Measurements from ENCODE around the gene SLC9A8. TPM values are rescaled to one million over a fixed set of nuclear protein-coding genes. Genes with fewer than 3 reads are reported as not detected.

The SLC9A8 gene
- total and polyA plus RNA-seq, 7 experiments from 2014 or later, result 6.2 to 42.5 (median 23.6) TPM

- Histone ChIP-seq H3K9me3 (ENCODE audit: control insufficient read depth in 2 of 3, low read length in 3 of 3) (no peaks in the 10 kb centered on the region), H3K4me3 (ENCODE audit: low read length) (no peak overlapping the region), H3K4me1 (ENCODE audit: control insufficient read depth in 2 of 2, insufficient read depth in 2 of 2, low read length in 2 of 2) (no peaks in the 10 kb centered on the region), H3K27me3 (ENCODE audit: control insufficient read depth in 2 of 2, insufficient read depth in 2 of 2, low read length in 2 of 2) (no peaks in the 10 kb centered on the region), H3K27ac (ENCODE audit: low read depth, low read length) (no peak overlapping the region), H3K36me3 (ENCODE audit: control insufficient read depth in 2 of 3, insufficient read depth in 3 of 3, low read length in 3 of 3) (peaks cover 0 to 55% (median 2%) of the 10 kb centered on the region in 3 experiments)
- H3K4me1 Mint-ChIP-seq, result peaks cover 0 to 6% (median 3%) of the 10 kb centered on the region in 7 donors
- intact Hi-C loops (cut with micrococcal nuclease), result no loop called here
- DNase-seq (no peak), ATAC-seq (no peak)
- H3K36me3 Mint-ChIP-seq, result peaks cover 10 to 39% (median 11%) of the 10 kb centered on the region in 5 donors
- H3K27me3 Mint-ChIP-seq, result no peaks in the 10 kb centered on the region
- ChIA-PET POLR2A (interaction anchor here (0.8 kb wide), 1 partner anchor 9 kb away, joined by 3 read pairs; no protein-coding TSS in a partner anchor), CTCF (no interaction called here)
- no peak overlapping the region for H3K27ac Mint-ChIP-seq
- no peaks in the 10 kb centered on the region for H3K9me3 Mint-ChIP-seq
- H3K4me3 Mint-ChIP-seq, result no peak overlapping the region
Observed at GRCh38 chr20:49904440-49905214, 92.0 kb downstream of the SLC9A8 start.

- Mint-ChIP-seq H3K9me3 (no peaks in the 10 kb centered on the region), H3K36me3 (peaks cover 10 to 39% (median 11%) of the 10 kb centered on the region in 5 donors), H3K27ac (no peak overlapping the region), H3K4me3 (no peak overlapping the region), H3K4me1 (peaks cover 0 to 8% (median 3%) of the 10 kb centered on the region in 7 donors), H3K27me3 (no peaks in the 10 kb centered on the region)
- H3K9me3 ChIP-seq (ENCODE audit: control insufficient read depth in 2 of 3, low read length in 3 of 3), result no peaks in the 10 kb centered on the region
- ChIA-PET CTCF (no interaction called here), POLR2A (no interaction called here)
- H3K4me3 ChIP-seq (ENCODE audit: low read length), result no peak overlapping the region
- no peak for DNase-seq
- H3K27ac ChIP-seq (ENCODE audit: low read depth, low read length), result no peak overlapping the region
- no peaks in the 10 kb centered on the region for H3K27me3 ChIP-seq (ENCODE audit: control insufficient read depth in 2 of 2, insufficient read depth in 2 of 2, low read length in 2 of 2)
- peak; percentile 6 for ATAC-seq
- H3K4me1 ChIP-seq (ENCODE audit: control insufficient read depth in 2 of 2, insufficient read depth in 2 of 2, low read length in 2 of 2), result no peaks in the 10 kb centered on the region
- intact Hi-C loops (cut with micrococcal nuclease), result no loop called here
- peaks cover 0 to 64% (median 4%) of the 10 kb centered on the region in 3 experiments for H3K36me3 ChIP-seq (ENCODE audit: control insufficient read depth in 2 of 3, insufficient read depth in 3 of 3, low read length in 3 of 3)
Observed at GRCh38 chr20:49905415-49906091, 92.9 kb downstream of the SLC9A8 start.

- Mint-ChIP-seq H3K27me3 (no peaks in the 10 kb centered on the region), H3K4me3 (no peak overlapping the region), H3K27ac (no peak overlapping the region), H3K9me3 (no peaks in the 10 kb centered on the region), H3K36me3 (peaks cover 10 to 39% (median 11%) of the 10 kb centered on the region in 5 donors), H3K4me1 (peaks cover 0 to 12% (median 5%) of the 10 kb centered on the region in 7 donors)
- ChIA-PET POLR2A (interaction anchor here (0.9 kb wide), 1 partner anchor 9 kb away, joined by 3 read pairs; the partner anchor contains the start of gene SPATA2), CTCF (interaction anchor here (0.9 kb wide), 1 partner anchor 25 kb away, joined by 3 read pairs; no protein-coding TSS in a partner anchor)
- DNase-seq (no peak), ATAC-seq (no peak)
- no peak overlapping the region for H3K4me3 ChIP-seq (ENCODE audit: low read length)
- intact Hi-C loops (cut with micrococcal nuclease), result no loop called here
- no peaks in the 10 kb centered on the region for H3K9me3 ChIP-seq (ENCODE audit: control insufficient read depth in 2 of 3, low read length in 3 of 3)
- no peaks in the 10 kb centered on the region for H3K4me1 ChIP-seq (ENCODE audit: control insufficient read depth in 2 of 2, insufficient read depth in 2 of 2, low read length in 2 of 2)
- no peak overlapping the region for H3K27ac ChIP-seq (ENCODE audit: low read depth, low read length)
- H3K27me3 ChIP-seq (ENCODE audit: control insufficient read depth in 2 of 2, insufficient read depth in 2 of 2, low read length in 2 of 2), result no peaks in the 10 kb centered on the region
- H3K36me3 ChIP-seq (ENCODE audit: control insufficient read depth in 2 of 3, insufficient read depth in 3 of 3, low read length in 3 of 3), result peaks cover 0 to 64% (median 4%) of the 10 kb centered on the region in 3 experiments
Observed at GRCh38 chr20:49906101-49906604, 93.5 kb downstream of the SLC9A8 start.

GRCh38 chr20:49906615-49907154, 94.1 kb downstream of the SLC9A8 start:
- H3K4me1 Mint-ChIP-seq, result peaks cover 0 to 14% (median 6%) of the 10 kb centered on the region in 7 donors
- Histone ChIP-seq H3K9me3 (ENCODE audit: control insufficient read depth in 2 of 3, low read length in 3 of 3) (no peaks in the 10 kb centered on the region), H3K27me3 (ENCODE audit: control insufficient read depth in 2 of 2, insufficient read depth in 2 of 2, low read length in 2 of 2) (no peaks in the 10 kb centered on the region), H3K4me3 (ENCODE audit: low read length) (no peak overlapping the region), H3K36me3 (ENCODE audit: control insufficient read depth in 2 of 3, insufficient read depth in 3 of 3, low read length in 3 of 3) (peaks cover 0 to 64% (median 4%) of the 10 kb centered on the region in 3 experiments), H3K4me1 (ENCODE audit: control insufficient read depth in 2 of 2, insufficient read depth in 2 of 2, low read length in 2 of 2) (no peaks in the 10 kb centered on the region), H3K27ac (ENCODE audit: low read depth, low read length) (no peak overlapping the region)
- ATAC-seq, result no peak
- peaks cover 10 to 39% (median 11%) of the 10 kb centered on the region in 5 donors for H3K36me3 Mint-ChIP-seq
- DNase-seq, result no peak
- ChIA-PET CTCF (interaction anchor here (0.9 kb wide), 1 partner anchor 25 kb away, joined by 3 read pairs; no protein-coding TSS in a partner anchor), POLR2A (interaction anchor here (0.9 kb wide), 1 partner anchor 9 kb away, joined by 3 read pairs; the partner anchor contains the start of gene SPATA2)
- no peak overlapping the region for H3K4me3 Mint-ChIP-seq
- no peaks in the 10 kb centered on the region for H3K9me3 Mint-ChIP-seq
- peak overlapping the region in 1 of 9 donors; percentile 48 for H3K27ac Mint-ChIP-seq
- intact Hi-C loops (cut with micrococcal nuclease), result no loop called here
- no peaks in the 10 kb centered on the region for H3K27me3 Mint-ChIP-seq

GRCh38 chr20:49907405-49908257, 95.0 kb downstream of the SLC9A8 start:
- Mint-ChIP-seq H3K9me3 (no peaks in the 10 kb centered on the region), H3K4me1 (peaks cover 3 to 21% (median 9%) of the 10 kb centered on the region in 7 donors), H3K4me3 (no peak overlapping the region), H3K27me3 (no peaks in the 10 kb centered on the region), H3K27ac (no peak overlapping the region), H3K36me3 (peaks cover 10 to 35% (median 11%) of the 10 kb centered on the region in 5 donors)
- Histone ChIP-seq H3K36me3 (ENCODE audit: control insufficient read depth in 2 of 3, insufficient read depth in 3 of 3, low read length in 3 of 3) (peaks cover 0 to 64% (median 4%) of the 10 kb centered on the region in 3 experiments), H3K27me3 (ENCODE audit: control insufficient read depth in 2 of 2, insufficient read depth in 2 of 2, low read length in 2 of 2) (no peaks in the 10 kb centered on the region), H3K27ac (ENCODE audit: low read depth, low read length) (no peak overlapping the region), H3K4me3 (ENCODE audit: low read length) (no peak overlapping the region), H3K4me1 (ENCODE audit: control insufficient read depth in 2 of 2, insufficient read depth in 2 of 2, low read length in 2 of 2) (no peaks in the 10 kb centered on the region), H3K9me3 (ENCODE audit: control insufficient read depth in 2 of 3, low read length in 3 of 3) (no peaks in the 10 kb centered on the region)
- no peak for ATAC-seq
- POLR2A ChIA-PET, result no interaction called here
- CTCF ChIA-PET, result interaction anchor here (0.9 kb wide), 1 partner anchor 24 kb away, joined by 3 read pairs; no protein-coding TSS in a partner anchor
- DNase-seq, result no peak
- intact Hi-C loops (cut with micrococcal nuclease), result no loop called here

GRCh38 chr20:49908258-49908565, 95.6 kb downstream of the SLC9A8 start:
- ATAC-seq (no peak), DNase-seq (no peak)
- H3K4me3 ChIP-seq (ENCODE audit: low read length), result no peak overlapping the region
- no peaks in the 10 kb centered on the region for H3K9me3 ChIP-seq (ENCODE audit: control insufficient read depth in 2 of 3, low read length in 3 of 3)
- no peaks in the 10 kb centered on the region for H3K27me3 ChIP-seq (ENCODE audit: control insufficient read depth in 2 of 2, insufficient read depth in 2 of 2, low read length in 2 of 2)
- no peak overlapping the region for H3K27ac ChIP-seq (ENCODE audit: low read depth, low read length)
- intact Hi-C loops (cut with micrococcal nuclease), result no loop called here
- Mint-ChIP-seq H3K36me3 (peaks cover 10 to 34% (median 11%) of the 10 kb centered on the region in 5 donors), H3K4me1 (peaks cover 7 to 26% (median 13%) of the 10 kb centered on the region in 7 donors), H3K9me3 (no peaks in the 10 kb centered on the region), H3K27me3 (no peaks in the 10 kb centered on the region), H3K4me3 (no peak overlapping the region), H3K27ac (peak overlapping the region in 2 of 9 donors; percentile 25 to 32)
- H3K4me1 ChIP-seq (ENCODE audit: control insufficient read depth in 2 of 2, insufficient read depth in 2 of 2, low read length in 2 of 2), result no peaks in the 10 kb centered on the region
- POLR2A ChIA-PET, result no interaction called here
- H3K36me3 ChIP-seq (ENCODE audit: control insufficient read depth in 2 of 3, insufficient read depth in 3 of 3, low read length in 3 of 3), result peaks cover 0 to 64% (median 4%) of the 10 kb centered on the region in 3 experiments
- CTCF ChIA-PET, result no interaction called here

All from naive thymus-derived CD4-positive, alpha-beta T cell (primary cell).